DMS153 (cell line): Measurements from ENCODE around the gene PDK1.

Experiments used
- DNase-seq: peaks from one replicate; lab custom pipeline; 2025; lab: John Stamatoyannopoulos, UW

The PDK1 gene

GRCh38 chr2:172642301-172643020, 86.6 kb downstream of the PDK1 start:
- no peak for DNase-seq

- DNase-seq, result no peak
These were observed 87.3 kb downstream of the PDK1 start for GRCh38 chr2:172643142-172643541.

- no peak for DNase-seq
These were observed 91.5 kb downstream of the PDK1 start for GRCh38 chr2:172647439-172647838.

- DNase-seq, result no peak
These were observed 99.4 kb downstream of the PDK1 start for GRCh38 chr2:172655091-172655837.

GRCh38 chr2:172655838-172656573, 100.1 kb downstream of the PDK1 start:
- no peak for DNase-seq
